ENCODE results near the gene IL18. TPM values are rescaled to one million over a fixed set of nuclear protein-coding genes. Genes with fewer than 3 reads are reported as not detected.
A peak's percentile ranks its signal among the peaks of the same experiment; 100 is the strongest.

The IL18 gene
- 10 to 100 TPM; 11.1 to 17.0 TPM for total RNA-seq

DNA sequence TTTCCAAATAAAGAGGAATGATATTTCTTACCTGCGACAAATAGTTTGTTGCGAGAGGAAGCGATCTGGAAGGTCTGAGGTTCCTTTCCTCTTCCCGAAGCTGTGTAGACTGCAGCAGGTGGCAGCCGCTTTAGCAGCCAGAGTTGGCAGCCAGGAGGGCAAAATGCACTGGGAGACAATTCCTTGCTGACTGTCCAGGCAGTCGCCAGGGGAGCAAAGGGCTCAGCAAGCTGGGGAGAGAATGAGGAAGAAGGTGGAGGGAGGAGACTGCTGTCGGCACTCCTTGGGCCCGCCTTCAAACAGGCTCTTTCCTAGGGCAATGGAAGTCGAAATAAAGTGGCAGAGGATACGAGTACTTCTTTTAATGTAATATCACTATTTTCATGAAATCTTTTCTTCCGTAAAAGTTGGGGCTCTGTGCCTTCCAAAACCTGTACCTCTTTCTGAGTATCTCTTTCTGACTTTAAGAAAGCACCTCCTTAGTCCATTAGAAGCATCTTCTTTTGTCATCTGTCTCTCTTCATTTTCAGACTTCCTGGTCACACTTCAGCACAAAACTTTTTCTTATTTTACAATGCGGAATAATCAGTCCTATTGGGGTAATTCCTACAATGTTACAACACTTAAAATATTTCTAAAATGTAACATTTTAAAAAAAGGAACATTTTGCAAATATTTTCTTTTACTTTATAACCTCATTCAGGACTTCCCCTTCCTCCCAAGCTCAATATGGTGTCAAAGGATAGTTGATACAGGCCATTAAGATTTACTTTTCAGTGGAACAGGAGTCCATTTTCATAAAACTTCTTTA is at the start of gene IL18:
IL18 (minus strand) TSS at position 220 of the 811 bp plus-strand sequence. CDS start 9,041 bp downstream, outside the sequence.
- H3K4me3 ChIP-seq = peak within 1 kb of the TSS in 1 of 2 donors; percentile 29
- no peak within 1 kb of the TSS for H3K27ac ChIP-seq
- no peaks in the 10 kb centered on the region for H3K36me3 ChIP-seq
- DNase-seq (ENCODE audit: low spot score) = no peak
- H3K27me3 ChIP-seq = no peaks in the 10 kb centered on the region
- H3K4me1 ChIP-seq = peaks cover 0 to 8% of the 10 kb centered on the region in 2 donors
- no peaks in the 10 kb centered on the region for H3K9me3 ChIP-seq
- TF ChIP-seq, protein P1, sequence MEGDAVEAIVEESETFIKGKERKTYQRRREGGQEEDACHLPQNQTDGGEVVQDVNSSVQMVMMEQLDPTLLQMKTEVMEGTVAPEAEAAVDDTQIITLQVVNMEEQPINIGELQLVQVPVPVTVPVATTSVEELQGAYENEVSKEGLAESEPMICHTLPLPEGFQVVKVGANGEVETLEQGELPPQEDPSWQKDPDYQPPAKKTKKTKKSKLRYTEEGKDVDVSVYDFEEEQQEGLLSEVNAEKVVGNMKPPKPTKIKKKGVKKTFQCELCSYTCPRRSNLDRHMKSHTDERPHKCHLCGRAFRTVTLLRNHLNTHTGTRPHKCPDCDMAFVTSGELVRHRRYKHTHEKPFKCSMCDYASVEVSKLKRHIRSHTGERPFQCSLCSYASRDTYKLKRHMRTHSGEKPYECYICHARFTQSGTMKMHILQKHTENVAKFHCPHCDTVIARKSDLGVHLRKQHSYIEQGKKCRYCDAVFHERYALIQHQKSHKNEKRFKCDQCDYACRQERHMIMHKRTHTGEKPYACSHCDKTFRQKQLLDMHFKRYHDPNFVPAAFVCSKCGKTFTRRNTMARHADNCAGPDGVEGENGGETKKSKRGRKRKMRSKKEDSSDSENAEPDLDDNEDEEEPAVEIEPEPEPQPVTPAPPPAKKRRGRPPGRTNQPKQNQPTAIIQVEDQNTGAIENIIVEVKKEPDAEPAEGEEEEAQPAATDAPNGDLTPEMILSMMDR (IDR thresholded peaks at IDR 0.05) = no peak

DNA sequence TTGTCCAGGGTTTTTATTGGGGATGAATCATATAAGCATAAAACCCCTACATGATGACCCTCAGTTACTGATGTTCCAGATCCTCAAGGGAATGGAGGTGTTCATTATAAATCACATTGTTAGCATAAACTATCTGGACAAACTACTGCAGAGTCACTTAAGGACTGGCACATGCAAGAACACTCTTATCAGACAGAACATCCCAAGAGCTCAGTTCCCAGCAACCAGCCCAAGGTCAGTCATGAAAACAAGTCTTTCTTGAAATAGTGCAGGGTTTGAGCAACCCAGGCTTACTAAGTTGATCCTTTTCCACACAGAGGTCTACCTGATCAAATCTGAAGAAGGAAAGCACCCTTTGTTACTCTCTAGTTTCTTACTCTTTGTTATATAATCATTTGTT is 48.8 kb upstream of the IL18 start:
- Histone ChIP-seq H3K4me3 (no peak overlapping the region), H3K27ac (no peak overlapping the region), H3K27me3 (no peaks in the 10 kb centered on the region), H3K36me3 (peaks cover 17% of the 10 kb centered on the region), H3K4me1 (peaks cover 0 to 7% of the 10 kb centered on the region in 2 donors), H3K9me3 (no peaks in the 10 kb centered on the region)
- TF ChIP-seq, protein P1 (IDR thresholded peaks at IDR 0.05) = no peak
- no peak for DNase-seq (ENCODE audit: low spot score)

DNA sequence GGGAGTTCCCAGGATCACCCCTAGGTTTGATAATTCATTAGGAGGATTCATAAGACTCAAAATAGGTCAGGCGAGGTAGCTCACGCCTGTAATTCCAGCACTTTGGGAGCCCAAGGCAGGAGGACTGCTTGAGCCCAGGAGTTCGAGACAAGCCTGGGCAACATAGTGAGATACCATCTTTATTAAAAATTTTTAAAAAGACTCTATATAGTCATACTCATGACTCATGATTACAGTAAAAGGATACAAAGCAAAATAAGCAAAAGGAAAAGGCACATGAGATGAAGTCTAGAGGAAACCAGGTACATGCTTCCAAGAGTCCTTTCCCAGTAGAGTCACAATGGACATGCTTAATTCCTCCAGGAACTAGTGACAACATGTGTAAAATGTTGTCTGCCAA is 48.4 kb upstream of the IL18 start:
- TF ChIP-seq, protein P1 (IDR thresholded peaks at IDR 0.05) = no peak
- H3K36me3 ChIP-seq = peaks cover 17% of the 10 kb centered on the region
- no peaks in the 10 kb centered on the region for H3K27me3 ChIP-seq
- H3K9me3 ChIP-seq = no peaks in the 10 kb centered on the region
- H3K27ac ChIP-seq = no peak overlapping the region
- no peak overlapping the region for H3K4me3 ChIP-seq
- peaks cover 0 to 7% of the 10 kb centered on the region in 2 donors for H3K4me1 ChIP-seq
- no peak for DNase-seq (ENCODE audit: low spot score)

DNA sequence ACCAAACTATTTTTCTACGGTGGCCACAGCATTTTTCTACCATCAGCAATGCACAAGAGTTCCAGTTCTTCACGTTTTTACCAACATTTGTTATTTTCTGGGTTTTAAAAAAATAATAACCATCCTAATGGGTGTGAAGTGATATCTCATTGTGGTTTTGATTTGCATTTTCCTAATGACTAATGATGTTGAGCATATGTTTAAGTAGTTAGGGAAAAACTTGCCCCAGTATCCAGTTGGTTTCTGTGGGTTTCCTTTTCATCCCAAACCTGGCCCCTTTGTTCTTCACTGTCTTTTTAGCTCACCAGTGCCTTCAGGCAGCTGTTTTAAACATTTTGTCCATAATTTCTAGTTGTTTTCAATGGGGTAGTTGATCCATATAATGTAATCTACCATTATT is 47.6 kb upstream of the IL18 start:
- Histone ChIP-seq H3K4me1 (peaks cover 0 to 7% of the 10 kb centered on the region in 2 donors), H3K27ac (no peak overlapping the region), H3K9me3 (no peaks in the 10 kb centered on the region), H3K36me3 (peaks cover 15% of the 10 kb centered on the region), H3K27me3 (no peaks in the 10 kb centered on the region), H3K4me3 (no peak overlapping the region)
- no peak for DNase-seq (ENCODE audit: low spot score)
- TF ChIP-seq, protein P1 (IDR thresholded peaks at IDR 0.05) = no peak

DNA sequence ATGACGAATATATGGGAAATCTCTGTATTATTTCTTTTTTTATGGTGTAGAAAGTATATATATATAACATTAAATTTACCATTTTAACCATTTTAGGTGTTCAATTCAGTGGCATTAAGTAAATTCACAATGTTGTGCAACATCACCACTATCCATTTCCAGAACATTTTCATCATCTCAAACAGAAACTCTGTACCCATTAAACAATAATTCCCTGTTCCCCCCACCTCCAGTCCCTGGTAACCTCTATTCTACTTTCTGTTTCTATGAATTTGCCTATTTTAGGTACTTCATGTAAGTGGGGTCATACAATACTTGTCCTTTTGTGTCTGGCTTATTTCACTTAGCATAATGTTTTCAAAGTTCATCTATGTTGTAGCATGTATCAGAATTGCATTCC is 47.0 kb upstream of the IL18 start:
- Histone ChIP-seq H3K4me3 (no peak overlapping the region), H3K36me3 (peaks cover 15% of the 10 kb centered on the region), H3K4me1 (peaks cover 0 to 7% of the 10 kb centered on the region in 2 donors), H3K27ac (no peak overlapping the region), H3K9me3 (no peaks in the 10 kb centered on the region), H3K27me3 (no peaks in the 10 kb centered on the region)
- TF ChIP-seq, protein P1 (IDR thresholded peaks at IDR 0.05) = no peak
- DNase-seq (ENCODE audit: low spot score) = no peak

Measured in right atrium auricular region (tissue), 2 donors.